IPS-NIHi7 (cell line): ENCODE measurements around the gene ZFHX3.

ENCODE experiments used
- DNase-seq: peaks from one replicate; pipeline ENCODE4 v3.0.0; 2012; ENCODE audit warnings: mixed read lengths; ENCODE audit errors: extremely low spot score

Gene ZFHX3

GRCh38 chr16:72950669-72951068, 97.3 kb downstream of the ZFHX3 start:
- no peak for DNase-seq

GRCh38 chr16:72948238-72948829, 99.6 kb downstream of the ZFHX3 start:
- no peak for DNase-seq

DNA sequence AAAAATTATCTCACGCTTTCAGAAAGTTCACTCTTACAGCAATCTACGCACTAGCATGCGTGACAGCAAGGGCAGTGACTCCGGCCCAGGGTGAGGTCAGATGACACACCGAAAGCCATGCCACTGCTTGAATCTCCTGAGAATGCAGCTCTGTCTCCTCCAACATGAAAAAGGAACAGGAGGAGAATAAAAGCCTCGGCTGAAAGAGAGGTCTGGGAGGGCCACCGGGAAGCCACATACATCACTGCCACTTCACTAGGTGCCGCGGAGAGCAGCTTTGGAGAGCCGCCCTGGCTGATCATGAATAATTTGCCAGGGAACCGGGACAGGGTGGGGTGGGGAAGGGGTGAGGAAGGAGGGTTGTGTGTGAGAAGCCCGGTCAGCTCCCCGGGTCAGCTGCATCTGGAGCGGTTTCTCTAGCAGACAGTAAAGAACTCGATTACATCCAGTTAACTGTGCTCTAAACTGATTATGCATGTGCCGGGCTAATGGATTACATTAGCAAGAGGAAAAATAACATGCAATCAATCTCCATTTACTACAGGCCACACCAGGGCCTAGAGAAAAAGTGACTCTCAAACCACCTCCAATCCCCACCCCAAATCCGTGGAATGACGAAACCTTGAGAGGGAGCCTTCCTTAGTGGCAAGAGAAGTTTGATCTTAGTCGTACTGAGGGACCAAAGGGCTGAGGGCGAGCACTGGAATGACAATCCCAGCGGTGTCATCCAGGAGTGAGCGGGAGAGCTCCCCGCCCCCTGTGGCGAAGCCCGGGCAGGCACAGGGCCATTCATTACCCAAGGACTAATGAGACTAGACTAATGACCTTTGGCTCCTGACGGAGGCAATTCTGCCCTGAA, 100.3 kb downstream of the ZFHX3 start:
- peak; percentile 43 for DNase-seq

- DNase-seq = no peak
Measured at GRCh38 chr16:72946474-72947194, 101.3 kb downstream of the ZFHX3 start.

DNA sequence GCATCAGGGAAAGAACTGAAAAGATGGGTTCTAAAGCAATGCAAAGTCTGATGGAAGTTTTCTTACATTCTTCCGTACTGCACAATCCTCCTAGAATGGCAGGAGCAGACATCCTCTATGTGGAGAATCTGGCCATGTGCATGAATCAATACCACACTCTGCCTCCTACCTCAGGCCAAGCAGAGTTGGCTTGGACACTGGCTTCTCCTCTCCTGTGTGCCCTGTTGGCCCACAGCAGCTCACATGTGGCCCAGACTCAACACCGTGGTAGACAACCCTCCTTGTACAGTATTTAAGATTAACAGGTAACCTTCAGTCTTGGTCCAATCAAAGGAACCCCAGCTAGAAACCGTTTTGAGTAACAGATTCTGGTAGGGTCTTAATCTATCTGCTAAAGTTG, 101.9 kb downstream of the ZFHX3 start:
- DNase-seq = no peak

DNA sequence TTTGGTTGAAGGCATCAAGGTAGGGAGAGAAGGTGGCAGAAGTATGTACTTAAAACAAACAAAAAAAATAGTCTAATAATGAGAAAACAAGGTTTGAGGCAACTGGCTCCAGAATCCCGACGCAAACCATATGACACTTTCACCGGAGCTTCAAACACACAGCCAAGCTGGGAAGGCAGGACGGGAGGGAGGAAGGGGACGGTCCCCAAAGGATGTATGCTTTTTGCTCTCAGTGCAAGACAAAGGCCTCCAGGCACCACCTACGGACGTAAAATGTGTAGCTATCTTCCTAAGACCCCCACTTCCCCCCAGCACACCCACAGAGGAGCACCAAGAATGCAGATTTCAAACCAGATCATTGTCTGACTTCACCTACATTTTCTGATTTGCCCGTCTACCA, 102.3 kb downstream of the ZFHX3 start:
- no peak for DNase-seq

DNA sequence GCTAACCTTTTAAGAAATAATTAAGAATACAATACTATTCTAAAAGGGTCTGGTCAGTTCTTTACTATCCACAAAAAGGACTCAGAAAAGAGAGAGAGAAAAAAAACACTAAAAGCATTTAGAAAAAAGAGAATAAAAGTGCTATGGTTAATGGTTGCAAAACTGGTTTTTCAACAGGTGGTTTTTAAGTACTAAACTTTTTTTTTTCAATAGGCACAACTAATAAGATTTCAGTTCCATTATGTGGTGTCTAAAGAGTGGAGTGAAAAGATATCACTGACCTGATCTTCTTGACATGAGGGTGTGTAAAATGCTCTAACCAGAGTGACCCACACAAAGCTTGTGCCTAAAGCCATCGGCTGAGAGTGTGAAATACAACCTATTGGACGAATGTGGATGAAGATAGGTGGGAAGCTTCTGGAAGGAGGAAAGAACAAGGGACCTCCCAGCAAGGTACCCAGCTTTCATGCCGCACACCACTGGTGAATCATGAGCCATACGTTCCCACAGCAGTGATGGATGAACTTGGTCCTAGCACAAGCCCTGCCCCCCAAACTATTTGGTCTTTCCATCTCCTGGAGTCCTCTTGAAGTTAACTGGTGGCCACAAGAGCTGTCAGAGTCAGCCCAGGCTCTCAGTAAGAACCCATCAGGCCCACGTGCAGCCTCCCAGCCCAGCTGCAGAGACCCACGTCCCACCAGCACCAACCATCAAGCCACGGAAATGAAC, 103.0 kb downstream of the ZFHX3 start:
- no peak for DNase-seq

GRCh38 chr16:72942021-72942420, 105.9 kb downstream of the ZFHX3 start:
- DNase-seq = no peak

DNA sequence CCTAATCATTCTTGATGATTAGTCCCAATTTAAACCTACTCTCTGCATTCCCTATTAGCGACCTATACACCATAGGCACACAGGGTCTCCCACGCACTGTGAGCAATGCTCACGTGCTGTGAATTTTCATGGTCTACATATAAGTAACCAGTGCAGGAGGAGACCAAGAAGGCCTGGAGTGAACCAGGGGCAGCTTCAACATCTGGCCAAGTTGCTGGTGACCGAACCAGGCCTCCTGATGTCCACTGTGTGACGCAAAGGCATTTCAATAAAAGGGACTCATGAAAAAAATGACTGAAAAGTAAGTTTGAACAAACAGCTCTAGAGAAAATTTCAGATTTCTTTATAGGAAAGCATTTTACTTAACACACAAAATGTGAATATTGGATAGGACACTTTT, 107.0 kb downstream of the ZFHX3 start:
- no peak for DNase-seq

DNA sequence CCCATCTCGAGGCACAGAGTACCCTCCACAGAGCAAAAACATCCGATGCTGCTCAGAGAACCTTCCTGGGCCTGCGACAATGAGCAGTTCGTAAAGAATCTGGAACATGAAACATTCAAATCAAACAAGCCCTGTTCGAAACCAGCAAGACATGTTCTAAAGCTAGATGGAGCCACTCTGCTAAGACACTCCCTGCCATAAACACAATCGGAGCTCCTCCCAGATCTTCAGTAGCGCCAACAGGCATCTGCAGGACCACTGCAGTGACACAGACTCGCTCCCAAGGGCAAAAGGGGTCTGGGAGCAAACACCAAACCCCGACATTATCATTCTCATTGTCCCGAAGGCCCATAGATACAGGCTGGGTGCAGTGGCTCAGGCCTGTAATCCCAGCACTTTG, 108.7 kb downstream of the ZFHX3 start:
- DNase-seq = no peak

DNA sequence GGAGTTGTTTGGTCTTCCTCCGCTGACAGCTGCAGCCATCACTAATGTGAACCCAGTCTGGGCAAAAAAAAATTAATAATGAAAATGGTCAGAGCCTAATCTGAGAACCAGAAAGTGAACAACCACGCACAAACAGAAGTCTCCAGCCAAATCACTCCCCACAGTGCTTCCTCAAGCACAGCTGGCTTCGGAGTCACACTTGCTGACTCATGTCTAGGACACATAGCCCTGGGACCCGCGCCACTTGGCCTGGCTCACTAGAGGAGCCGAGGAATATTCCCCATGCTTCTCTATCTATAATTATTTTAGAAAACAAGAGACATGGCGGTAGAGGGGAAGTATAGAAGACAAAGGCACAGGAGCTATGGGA, 109.1 kb downstream of the ZFHX3 start:
- no peak for DNase-seq

- no peak for DNase-seq
Measured at GRCh38 chr16:72937916-72938794, 109.8 kb downstream of the ZFHX3 start.

- no peak for DNase-seq
Measured at GRCh38 chr16:72937360-72937759, 110.6 kb downstream of the ZFHX3 start.

DNA sequence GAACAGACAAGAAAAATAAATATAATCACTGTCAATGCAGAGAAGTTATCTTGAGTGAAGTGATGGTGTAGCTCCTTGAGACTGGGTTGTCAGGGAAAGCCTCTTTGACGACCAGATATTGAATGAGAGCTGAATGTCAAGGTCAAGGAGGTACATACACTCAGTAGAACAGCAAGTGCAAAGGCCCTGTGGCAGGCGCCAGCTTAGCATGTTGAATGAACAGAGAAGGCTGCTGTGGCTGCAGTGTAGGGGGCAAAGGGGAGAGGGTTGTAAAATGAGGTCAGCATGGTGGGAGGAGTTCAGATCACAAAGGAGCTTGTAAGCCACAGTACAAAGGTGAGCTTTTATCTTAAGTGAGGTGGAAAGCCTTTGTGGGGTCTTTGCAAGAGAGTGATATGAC, 111.5 kb downstream of the ZFHX3 start:
- DNase-seq = no peak

DNA sequence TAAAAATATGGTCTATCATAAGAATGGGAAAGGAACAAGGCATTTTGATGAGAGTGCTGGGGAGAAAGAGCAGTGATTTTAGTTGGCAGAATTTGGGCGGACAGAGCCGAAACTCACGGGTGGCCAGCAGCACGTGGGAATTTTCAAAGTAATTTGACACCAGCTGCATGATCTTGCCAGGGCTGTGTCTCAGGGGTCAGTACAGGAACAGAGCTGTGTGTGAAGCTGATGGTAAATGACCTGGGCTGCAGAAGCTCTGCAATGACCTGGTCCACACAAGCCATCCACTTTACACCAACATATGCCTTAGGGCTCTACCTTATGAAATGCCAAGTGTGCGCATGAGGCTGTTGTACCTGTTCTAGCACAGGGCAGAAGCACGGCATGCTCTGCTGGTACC, 112.0 kb downstream of the ZFHX3 start:
- no peak for DNase-seq

DNA sequence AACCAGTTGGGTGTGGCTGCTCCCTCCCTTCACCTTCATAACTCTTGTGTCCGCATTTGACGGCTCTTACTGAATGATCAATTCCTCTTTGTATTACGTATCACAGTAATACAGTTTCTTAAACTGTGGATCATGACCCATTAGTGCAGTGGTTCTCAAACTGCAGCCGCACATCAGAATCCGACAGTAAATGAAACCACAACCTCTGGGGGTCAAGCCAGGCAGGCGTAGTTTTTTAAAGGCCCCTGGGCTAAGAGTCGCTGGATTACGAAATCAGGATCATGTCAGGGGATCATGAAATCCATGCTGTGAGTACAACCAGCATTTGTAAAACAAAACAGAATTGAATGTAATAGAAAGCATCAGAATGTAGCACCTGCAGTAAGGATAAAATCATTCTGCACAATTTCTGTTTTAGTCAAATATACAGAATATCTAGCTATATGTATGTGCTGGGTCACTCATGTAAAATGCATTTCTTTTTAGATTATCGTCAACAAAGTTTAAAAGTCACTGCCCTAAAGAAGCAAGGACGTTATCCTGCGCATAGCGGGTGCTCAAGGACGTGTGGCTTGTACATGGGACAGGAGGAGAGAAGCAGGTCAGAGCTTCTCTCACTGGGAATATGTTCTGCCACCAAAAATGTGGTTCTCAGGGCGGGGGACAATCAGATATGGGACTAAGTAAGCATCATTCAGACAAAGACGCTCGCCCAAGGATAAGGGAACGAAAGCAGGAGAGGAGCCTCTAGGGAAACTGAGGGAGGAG, 113.1 kb downstream of the ZFHX3 start:
- no peak for DNase-seq

DNA sequence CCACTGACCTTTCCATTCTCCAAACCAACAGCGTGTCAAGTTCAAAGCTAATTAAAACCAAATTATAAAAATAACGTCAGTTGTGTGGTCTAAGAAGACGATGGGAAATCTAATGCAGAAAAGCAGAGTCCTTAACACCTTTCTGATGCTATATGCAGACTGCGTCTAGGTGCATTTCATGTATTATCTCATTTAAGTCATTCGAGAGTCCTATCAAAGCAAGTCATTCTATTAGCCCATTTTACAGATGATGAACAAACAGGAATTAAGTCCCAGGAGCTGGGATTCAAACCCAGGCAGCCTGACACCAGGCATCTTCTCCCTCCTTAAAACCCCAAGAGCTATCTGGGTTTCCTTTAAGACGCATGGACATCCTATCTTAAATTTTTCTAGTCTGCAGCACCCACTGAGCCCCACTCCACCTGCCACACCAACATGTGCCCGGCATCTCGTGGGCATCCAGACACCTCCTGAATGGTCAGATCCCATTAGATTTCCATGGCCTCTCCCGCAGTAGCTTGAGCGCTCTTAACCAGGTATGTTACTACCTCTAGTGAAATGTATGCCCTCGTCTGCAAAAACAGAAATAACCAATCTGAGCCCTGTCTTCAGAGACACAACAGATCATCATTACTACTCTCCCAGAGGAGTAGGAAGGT, 115.1 kb downstream of the ZFHX3 start:
- no peak for DNase-seq

- no peak for DNase-seq
Measured at GRCh38 chr16:72932050-72932449, 115.9 kb downstream of the ZFHX3 start.

GRCh38 chr16:72930396-72930795, 117.5 kb downstream of the ZFHX3 start:
- DNase-seq = no peak
